HG03108 (cell line): Measurements from ENCODE around the gene CALCOCO2.
"Not testable (repeated sequence)": the region's sequence is repeated elsewhere in the genome, so short reads cannot be mapped to it uniquely, and the experiment has no call there.

Source experiments
- ATAC-seq: cut with Tn5 transposase; IDR thresholded peaks from one replicate; pipeline ENCODE4 v1.9.1; 2021; ENCODE audit warnings: moderate library complexity; ENCODE audit not compliant: unreplicated experiment

Gene CALCOCO2, protein sequence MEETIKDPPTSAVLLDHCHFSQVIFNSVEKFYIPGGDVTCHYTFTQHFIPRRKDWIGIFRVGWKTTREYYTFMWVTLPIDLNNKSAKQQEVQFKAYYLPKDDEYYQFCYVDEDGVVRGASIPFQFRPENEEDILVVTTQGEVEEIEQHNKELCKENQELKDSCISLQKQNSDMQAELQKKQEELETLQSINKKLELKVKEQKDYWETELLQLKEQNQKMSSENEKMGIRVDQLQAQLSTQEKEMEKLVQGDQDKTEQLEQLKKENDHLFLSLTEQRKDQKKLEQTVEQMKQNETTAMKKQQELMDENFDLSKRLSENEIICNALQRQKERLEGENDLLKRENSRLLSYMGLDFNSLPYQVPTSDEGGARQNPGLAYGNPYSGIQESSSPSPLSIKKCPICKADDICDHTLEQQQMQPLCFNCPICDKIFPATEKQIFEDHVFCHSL

GRCh38 chr17:48830840-48831548 lies at the start of gene CALCOCO2:
Gene CALCOCO2, plus strand, starts transcription at chr17:48831035. Its CDS starts 10,673 bp downstream, at chr17:48841708.
- ATAC-seq, result peak; percentile 82

GRCh38 chr17:48787828-48788227 lies 43.0 kb upstream of the CALCOCO2 start:
- no peak for ATAC-seq

DNA sequence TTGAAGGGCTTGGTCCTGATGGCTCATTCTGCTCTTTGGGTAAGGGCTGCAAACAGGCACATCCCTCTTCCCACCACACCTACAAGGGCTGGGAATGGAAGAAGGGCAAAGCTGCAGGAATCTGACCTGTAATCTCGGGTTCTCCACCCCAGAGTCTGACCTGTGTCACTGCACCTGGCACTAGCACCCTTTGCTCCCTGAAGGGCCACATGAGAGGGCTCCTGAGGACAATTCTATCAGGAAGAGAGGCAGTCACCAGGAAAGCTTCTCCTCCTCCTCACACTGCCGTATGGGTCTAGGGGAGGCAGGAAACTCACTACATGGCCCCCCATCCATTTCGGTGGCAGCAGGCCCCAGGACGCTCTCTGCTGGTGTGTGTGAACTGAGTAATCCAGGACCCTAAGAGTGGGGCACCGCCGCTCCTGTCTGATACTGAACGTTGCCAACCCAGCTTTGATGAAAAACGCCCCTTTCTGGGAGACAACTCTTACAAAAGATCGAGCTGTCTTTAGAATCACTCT lies 40.2 kb upstream of the CALCOCO2 start:
- ATAC-seq, result no peak

GRCh38 chr17:48791128-48792032 lies 39.5 kb upstream of the CALCOCO2 start:
- ATAC-seq, result no peak

- ATAC-seq, result no peak
These were observed 38.6 kb upstream of the CALCOCO2 start for GRCh38 chr17:48792033-48792798.

GRCh38 chr17:48795444-48796162 lies 35.2 kb upstream of the CALCOCO2 start:
- no peak for ATAC-seq

DNA sequence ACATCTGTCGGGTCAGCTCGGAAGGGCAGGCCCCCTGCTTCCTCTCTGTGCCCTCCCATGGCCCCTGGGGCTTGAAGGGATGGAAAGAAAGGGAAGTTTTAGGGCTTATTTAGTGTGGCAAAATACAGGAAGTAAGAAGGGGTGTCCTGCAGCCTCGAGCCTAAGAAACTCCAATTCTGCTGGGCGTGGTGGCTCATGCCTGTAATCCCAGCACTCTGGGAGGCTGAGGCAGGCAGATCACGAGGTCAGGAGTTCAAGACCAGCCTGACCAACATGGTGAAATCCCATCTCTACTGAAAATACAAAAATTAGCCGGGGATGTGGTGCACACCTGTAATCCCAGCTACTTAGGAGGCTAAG lies 34.7 kb upstream of the CALCOCO2 start:
- ATAC-seq, result not testable (repeated sequence)

DNA sequence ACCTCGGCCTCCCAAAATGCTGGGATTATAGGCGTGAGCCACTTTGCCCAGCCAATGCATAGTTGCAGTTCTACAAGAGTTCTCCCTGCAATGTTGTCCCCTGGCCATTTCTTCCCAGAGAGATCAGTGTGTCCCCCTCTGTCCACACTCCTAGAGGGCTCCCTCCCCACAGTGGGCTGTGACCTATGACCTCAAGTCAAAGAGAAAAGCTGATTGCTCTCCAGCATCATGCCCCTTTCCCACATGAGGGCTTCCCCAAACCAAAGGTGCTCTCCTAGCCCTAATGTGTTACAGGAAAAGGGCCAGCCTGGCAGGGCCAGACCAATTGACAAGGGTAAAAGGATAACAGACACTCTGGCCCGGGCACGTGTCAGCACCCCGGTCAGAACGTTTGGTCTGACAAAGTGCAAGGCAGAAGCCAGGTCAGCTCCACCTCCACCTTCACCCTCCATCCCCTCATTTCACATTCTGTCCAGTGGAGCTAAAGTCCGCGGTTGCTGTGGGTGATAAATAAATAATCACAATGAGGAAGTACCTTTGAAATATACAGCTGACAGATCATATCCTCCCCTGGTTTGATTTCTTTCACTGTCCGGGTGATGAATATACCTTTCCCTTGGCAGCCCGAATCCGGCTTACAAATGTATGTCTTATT lies 31.6 kb upstream of the CALCOCO2 start:
- no peak for ATAC-seq

DNA sequence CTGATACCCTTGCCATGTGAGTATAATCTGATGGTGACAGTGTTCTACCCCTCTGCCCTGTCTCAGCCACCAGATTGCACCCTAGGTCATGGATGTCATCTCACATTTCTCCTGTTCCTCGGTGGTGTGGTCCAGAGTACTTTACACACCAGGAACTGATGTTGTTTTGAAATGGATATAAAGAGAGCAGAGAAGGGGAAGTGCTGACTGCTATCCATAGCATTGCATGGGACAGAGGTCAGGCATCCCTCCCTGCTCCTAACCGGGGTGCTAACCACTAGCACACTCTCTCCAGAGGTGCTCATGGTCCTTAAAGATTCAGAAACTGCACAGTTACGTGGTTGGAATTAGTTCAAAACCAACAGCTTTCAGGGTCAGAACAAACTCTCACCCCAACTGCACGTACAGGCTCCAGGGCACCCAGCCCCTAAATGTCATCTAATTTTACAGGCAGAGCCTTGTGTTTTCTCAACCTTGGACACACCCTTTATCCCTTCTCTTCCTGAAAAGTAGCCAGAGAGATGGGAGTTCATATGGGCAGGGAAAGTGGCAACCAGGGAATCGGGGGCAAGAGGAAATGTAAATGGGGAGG lies 30.1 kb upstream of the CALCOCO2 start:
- ATAC-seq, result no peak

- ATAC-seq, result no peak
These were observed 25.9 kb upstream of the CALCOCO2 start for GRCh38 chr17:48804936-48805411.

DNA sequence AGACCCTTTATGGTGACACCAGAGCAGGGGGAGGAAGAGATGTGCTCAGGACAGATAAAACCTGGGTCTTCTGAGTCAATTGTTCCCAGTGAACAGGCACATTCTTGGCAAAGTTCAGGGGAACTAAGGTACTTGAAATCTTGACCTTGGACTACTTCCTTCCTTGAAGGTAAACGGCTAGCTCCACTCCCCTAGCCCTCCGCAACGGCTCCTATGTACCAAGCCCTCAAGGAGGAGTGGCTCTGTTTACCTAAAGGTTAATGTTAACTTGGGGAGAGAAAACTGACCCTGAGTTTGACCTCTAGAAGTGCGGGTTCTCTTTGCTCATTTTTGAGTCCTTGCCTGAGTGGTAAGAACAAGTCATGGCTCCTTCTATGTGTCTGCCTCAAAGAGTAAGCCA lies 21.7 kb upstream of the CALCOCO2 start:
- ATAC-seq, result no peak

GRCh38 chr17:48812001-48812400 lies 18.8 kb upstream of the CALCOCO2 start:
- no peak for ATAC-seq

DNA sequence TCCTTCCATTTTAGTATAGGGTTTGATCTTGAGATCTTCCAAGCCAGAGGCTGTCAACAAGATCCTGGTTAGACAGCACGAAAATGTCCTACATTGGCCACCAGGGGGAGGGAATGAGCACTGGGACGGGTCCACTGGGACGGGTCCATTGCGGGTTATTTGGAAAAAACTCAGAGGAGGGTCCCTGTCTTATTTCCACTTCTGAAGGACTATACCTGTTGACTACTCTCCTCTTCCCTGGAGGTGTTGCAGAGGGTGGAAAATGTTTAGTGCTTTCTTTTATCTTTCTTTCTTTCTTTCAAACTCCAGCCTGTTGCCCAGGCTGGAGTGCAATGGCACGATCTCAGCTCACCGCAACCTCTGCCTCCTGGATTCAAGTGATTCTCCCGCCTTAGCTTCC lies 16.3 kb upstream of the CALCOCO2 start:
- no peak for ATAC-seq

DNA sequence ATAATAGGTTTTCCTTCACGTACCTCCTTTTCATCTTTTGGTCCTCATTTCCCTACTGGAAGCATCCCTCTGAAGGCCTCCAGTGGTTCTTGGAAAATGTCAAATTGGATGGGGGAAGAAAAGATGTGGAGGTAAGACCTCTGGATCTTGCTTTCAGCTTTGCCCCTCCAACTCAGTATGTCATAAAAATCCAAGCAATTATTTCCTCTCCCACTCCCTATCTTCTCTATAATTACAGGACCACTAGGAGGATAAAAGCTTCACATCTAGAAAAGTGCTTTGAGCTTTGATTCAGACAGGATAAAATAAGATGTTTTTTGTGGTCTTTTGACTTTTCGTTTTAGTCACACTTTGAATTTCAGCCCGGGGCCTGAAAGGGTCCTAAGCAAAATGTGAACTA lies 15.5 kb upstream of the CALCOCO2 start:
- no peak for ATAC-seq

GRCh38 chr17:48816438-48816773 lies 14.4 kb upstream of the CALCOCO2 start:
- no peak for ATAC-seq

- peak; percentile 71 for ATAC-seq
These were observed 13.9 kb upstream of the CALCOCO2 start, which contains the start of gene TTLL6 for GRCh38 chr17:48816774-48817590. Gene TTLL6, minus strand, starts transcription at chr17:48817229. Its CDS starts 157 bp downstream, at chr17:48817072.

GRCh38 chr17:48818361-48818841 lies 12.4 kb upstream of the CALCOCO2 start:
- no peak for ATAC-seq

DNA sequence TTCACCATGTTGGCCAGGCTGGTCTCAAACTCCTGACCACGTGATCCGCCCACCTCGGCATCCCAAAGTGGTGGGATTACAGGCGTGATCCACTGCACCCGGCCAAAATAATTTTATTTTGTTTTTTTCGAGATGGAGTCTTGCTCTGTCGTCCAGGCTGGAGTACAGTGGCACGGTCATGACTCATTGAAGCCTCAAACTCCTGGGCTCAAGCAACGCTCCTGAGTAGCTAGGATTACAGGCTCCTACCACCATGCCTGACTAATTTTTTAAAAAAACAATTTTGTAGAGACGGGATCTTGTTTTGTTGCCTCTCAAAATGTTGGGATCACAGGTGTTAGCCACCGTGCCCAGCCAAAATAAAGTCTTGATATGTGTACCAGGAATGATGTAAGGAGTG lies 11.4 kb upstream of the CALCOCO2 start:
- no peak for ATAC-seq
